Measurements from ENCODE around the gene RAD51D. TPM values are rescaled to one million over a fixed set of nuclear protein-coding genes. Genes with fewer than 3 reads are reported as not detected.
A peak's percentile ranks its signal among the peaks of the same experiment; 100 is the strongest.

RAD51D gene
- total RNA-seq, 6 experiments from 2014 or later = 3.9 to 5.5 (median 4.3) TPM

DNA sequence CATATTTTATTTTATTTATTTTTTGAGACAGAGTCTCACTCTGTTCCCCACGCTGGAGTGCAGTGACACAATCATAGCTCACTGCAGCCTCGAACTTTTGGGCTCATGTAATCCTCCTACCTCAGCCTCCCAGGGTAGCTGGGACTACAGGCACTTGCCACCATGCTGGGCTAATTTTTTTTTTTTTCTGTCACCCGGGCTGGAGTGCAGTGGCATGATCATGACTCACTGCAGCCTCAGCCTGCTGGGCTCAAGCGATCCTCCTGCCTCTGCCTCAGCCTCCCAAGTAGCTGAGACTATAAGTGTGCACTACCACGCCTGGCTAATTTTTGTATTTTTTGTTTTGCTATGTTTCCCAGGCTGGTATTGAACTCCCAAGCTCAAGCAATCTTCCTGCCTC is 45.1 kb upstream of the RAD51D start:
- no peak overlapping the region for H3K4me3 ChIP-seq
- WGBS (ENCODE audit: insufficient coverage, low coverage, low lambda C conversion rate, missing lambda C conversion rate) = 72% methylated on average over 5 of the region's 5 CpGs
- H3K9me3 ChIP-seq = no peaks in the 10 kb centered on the region
- DNase-seq (no peak), ATAC-seq (no peak)
- no peak overlapping the region for H3K27ac ChIP-seq
- H3K27me3 ChIP-seq = no peaks in the 10 kb centered on the region
- intact Hi-C loops (cut with DNase I) = no loop called here
- no peaks in the 10 kb centered on the region for H3K36me3 ChIP-seq
- TF ChIP-seq CTCF (IDR thresholded peaks at IDR 0.05) (no peak), POLR2A (IDR thresholded peaks at IDR 0.05) (no peak)
- no peaks in the 10 kb centered on the region for H3K4me1 ChIP-seq

GRCh38 chr17:35163886-35164285 is 44.2 kb upstream of the RAD51D start:
- no peak overlapping the region for H3K4me3 ChIP-seq
- WGBS (ENCODE audit: insufficient coverage, low coverage, low lambda C conversion rate, missing lambda C conversion rate) = 86% methylated on average over 7 of the region's 7 CpGs
- intact Hi-C loops (cut with DNase I) = no loop called here

DNA sequence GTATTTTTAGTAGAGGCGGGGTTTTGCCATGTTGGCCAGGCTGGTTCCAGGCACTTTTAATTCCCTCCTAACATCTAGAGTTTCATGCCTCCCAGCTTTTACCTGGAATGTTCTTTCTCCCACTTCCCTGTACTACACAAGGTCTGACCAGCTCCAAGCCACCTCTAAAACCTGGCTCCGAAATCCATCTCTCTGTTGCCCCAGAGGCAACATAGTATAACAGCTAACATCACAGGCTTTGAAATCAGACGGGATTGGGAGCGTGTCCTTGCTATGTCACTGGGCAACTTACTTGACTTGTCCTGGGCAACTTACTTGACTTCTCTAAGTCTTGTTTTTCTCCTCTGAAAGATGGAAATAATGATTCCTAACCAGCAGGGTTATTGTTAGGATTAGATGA is 43.1 kb upstream of the RAD51D start:
- intact Hi-C loops (cut with DNase I) = no loop called here
- no peaks in the 10 kb centered on the region for H3K27me3 ChIP-seq
- ATAC-seq = no peak
- H3K36me3 ChIP-seq = no peaks in the 10 kb centered on the region
- H3K4me1 ChIP-seq = no peaks in the 10 kb centered on the region
- TF ChIP-seq POLR2A (IDR thresholded peaks at IDR 0.05) (no peak), CTCF (IDR thresholded peaks at IDR 0.05) (no peak)
- no peak for DNase-seq
- 58% methylated on average over 3 of the region's 4 CpGs for WGBS (ENCODE audit: insufficient coverage, low coverage, low lambda C conversion rate, missing lambda C conversion rate)
- no peaks in the 10 kb centered on the region for H3K9me3 ChIP-seq
- no peak overlapping the region for H3K27ac ChIP-seq
- H3K4me3 ChIP-seq = no peak overlapping the region

More at GRCh38 chr17:35163886-35164285, 44.2 kb upstream of the RAD51D start:
- Histone ChIP-seq H3K27me3 (no peaks in the 10 kb centered on the region), H3K27ac (no peak overlapping the region), H3K36me3 (no peaks in the 10 kb centered on the region), H3K4me1 (no peaks in the 10 kb centered on the region), H3K9me3 (no peaks in the 10 kb centered on the region)
- no peak for ATAC-seq
- no peak for DNase-seq
- no peak for TF ChIP-seq POLR2A (IDR thresholded peaks at IDR 0.05)
- no peak for TF ChIP-seq CTCF (IDR thresholded peaks at IDR 0.05)

DNA sequence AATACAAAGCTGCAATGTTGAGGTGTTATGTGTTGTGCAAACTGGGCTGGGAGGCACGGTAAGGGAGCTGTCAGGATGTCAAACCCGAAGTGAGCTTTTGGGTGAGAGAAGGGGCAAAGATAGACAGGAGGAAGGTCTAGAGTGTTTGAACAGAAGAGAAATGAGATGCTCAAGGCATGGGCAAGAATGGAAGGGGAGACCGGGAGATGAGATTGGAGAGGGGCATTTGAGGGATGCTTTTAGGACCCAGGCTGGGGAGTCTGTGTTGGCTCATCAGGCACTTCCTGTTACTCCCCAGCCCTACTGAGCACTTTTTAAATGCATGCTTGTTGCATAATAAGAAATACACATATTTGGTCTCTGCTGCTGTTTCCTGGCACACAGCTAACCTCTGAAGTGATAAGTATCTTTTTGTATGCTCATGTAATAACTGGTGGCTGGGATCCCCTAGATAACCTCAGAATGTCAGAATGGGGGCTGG is 41.7 kb upstream of the RAD51D start:
- TF ChIP-seq POLR2A (IDR thresholded peaks at IDR 0.05) = no peak
- no peak for TF ChIP-seq CTCF (IDR thresholded peaks at IDR 0.05)
- Histone ChIP-seq H3K4me3 (no peak overlapping the region), H3K27ac (no peak overlapping the region), H3K27me3 (no peaks in the 10 kb centered on the region), H3K9me3 (no peaks in the 10 kb centered on the region), H3K36me3 (no peaks in the 10 kb centered on the region), H3K4me1 (no peaks in the 10 kb centered on the region)
- intact Hi-C loops (cut with DNase I) = no loop called here
- 46% methylated on average over 3 of the region's 3 CpGs for WGBS (ENCODE audit: insufficient coverage, low coverage, low lambda C conversion rate, missing lambda C conversion rate)
- DNase-seq (no peak), ATAC-seq (peak in 2 of 4 donors; percentile 16 to 28)
